OCI-LY7 (cell line): ENCODE results near the gene CCDC141. TPM values are rescaled to one million over a fixed set of nuclear protein-coding genes. Genes with fewer than 3 reads are reported as not detected.

Source experiments
- BruUV-seq: library from RNA; stranded (reverse); fragments of 400-500 nt; replicated peaks from 2 replicates; lab custom pipeline; 2021; lab: Mats Ljungman, UMichigan
- CTCF ChIA-PET: fragments of 300-600 bp; sonication (Branson Sonifier 250); formaldehyde crosslinking; loops from one replicate; lab custom pipeline; 2022; ENCODE audit warnings: antibody characterized with exemption; ENCODE audit not compliant: unreplicated experiment; lab: Charles Lee
- POLR2A ChIA-PET: fragments of 300-600 bp; sonication (Branson Sonifier 250); formaldehyde crosslinking; loops from one replicate; lab custom pipeline; 2022; ENCODE audit warnings: antibody characterized with exemption; lab: Charles Lee
- DNase-seq: peaks from one replicate; pipeline ENCODE4 v3.0.0-alpha.2; 2015; ENCODE audit warnings: low spot score
- H2AFZ ChIP-seq: fragments of 200-600 bp; sonication (generic), shearing (Covaris generic); 2 replicates; pipeline ENCODE4 v1.6.1; 2014; ENCODE audit warnings: mild to moderate bottlenecking, antibody characterized with exemption, low read length, moderate library complexity
- H3K27ac ChIP-seq: fragments of 200-600 bp; sonication (generic); 2 replicates; pipeline ENCODE4 v1.5.1; 2014; ENCODE audit warnings: mixed run types, low read depth, mild to moderate bottlenecking, moderate library complexity, low read length, inconsistent platforms; ENCODE audit not compliant: poor library complexity, severe bottlenecking
- H3K36me3 ChIP-seq: fragments of 200-600 bp; sonication (generic); 2 replicates; pipeline ENCODE4 v1.6.1; 2014; ENCODE audit warnings: mild to moderate bottlenecking, antibody characterized with exemption, low read length, moderate library complexity, mixed read lengths; ENCODE audit not compliant: insufficient read depth
- H3K4me1 ChIP-seq: fragments of 200-600 bp; sonication (generic); 2 replicates; pipeline ENCODE4 v1.5.1; 2014; ENCODE audit warnings: mild to moderate bottlenecking, low read length; ENCODE audit not compliant: insufficient read depth, poor library complexity, severe bottlenecking
- H3K4me2 ChIP-seq: fragments of 200-600 bp; sonication (generic); 2 replicates; pipeline ENCODE4 v1.6.1; 2014; ENCODE audit warnings: mild to moderate bottlenecking, low read length
- H3K4me3 ChIP-seq: fragments of 200-600 bp; sonication (generic); 2 replicates; pipeline ENCODE4 v1.5.1; 2014; ENCODE audit warnings: mild to moderate bottlenecking, low read depth, low read length; ENCODE audit not compliant: poor library complexity, severe bottlenecking
- H3K79me2 ChIP-seq: fragments of 200-600 bp; sonication (generic); 2 replicates; pipeline ENCODE4 v1.6.1; 2016; ENCODE audit warnings: low read depth, mild to moderate bottlenecking, low read length, moderate library complexity, mixed read lengths; ENCODE audit not compliant: insufficient read depth
- H3K9me2 ChIP-seq: fragments of 200-600 bp; sonication (generic); 2 replicates; pipeline ENCODE4 v1.6.1; 2016; ENCODE audit warnings: mild to moderate bottlenecking, low read length, mixed read lengths; ENCODE audit not compliant: insufficient read depth
- H3K9me3 ChIP-seq: fragments of 200-600 bp; sonication (generic); 2 replicates; pipeline ENCODE4 v1.6.1; 2014; ENCODE audit warnings: mild to moderate bottlenecking, mixed run types, low read length, mixed read lengths
- H4K20me1 ChIP-seq: fragments of 200-600 bp; sonication (generic); 2 replicates; pipeline ENCODE4 v1.6.1; 2014; ENCODE audit warnings: mild to moderate bottlenecking, antibody characterized with exemption, low read length, moderate library complexity, mixed read lengths; ENCODE audit not compliant: insufficient read depth
- EZH2phosphoT487 ChIP-seq: fragments of 200-600 bp; sonication (generic); IDR thresholded peaks from 2 replicates; pipeline ENCODE4 v1.6.1; 2018; ENCODE audit warnings: low read depth, borderline replicate concordance, mild to moderate bottlenecking, mixed run types, antibody characterized with exemption, low read length, moderate library complexity, mixed read lengths
- intact Hi-C: fragments of 100-400 bp; cut with micrococcal nuclease; formaldehyde crosslinking; loops from one replicate; pipeline ENCODE4 v1.10.0; 2022; ENCODE audit not compliant: unreplicated experiment
- total RNA-seq, 2 experiments: library from RNA; depleted of rRNA in 1 of 2; stranded (reverse); fragments of >200 nt in 1 of 2; shearing (Covaris generic) in 1 of 2; gene quantifications; 2 replicates each; pipeline ENCODE4 v1.2.3, GENCODE V29; 2014 to 2022
- TF ChIP-seq, protein P1 (sequence below): fragments of 200-600 bp; sonication (generic); conservative IDR thresholded peaks from 2 replicates; pipeline ENCODE4 v1.5.1; 2014; ENCODE audit warnings: mild to moderate bottlenecking, antibody characterized with exemption, low read length, moderate library complexity, mixed read lengths

The CCDC141 gene
- total RNA-seq, 2 experiments from 2014 or later = 0.32 TPM; not detected in 1

DNA sequence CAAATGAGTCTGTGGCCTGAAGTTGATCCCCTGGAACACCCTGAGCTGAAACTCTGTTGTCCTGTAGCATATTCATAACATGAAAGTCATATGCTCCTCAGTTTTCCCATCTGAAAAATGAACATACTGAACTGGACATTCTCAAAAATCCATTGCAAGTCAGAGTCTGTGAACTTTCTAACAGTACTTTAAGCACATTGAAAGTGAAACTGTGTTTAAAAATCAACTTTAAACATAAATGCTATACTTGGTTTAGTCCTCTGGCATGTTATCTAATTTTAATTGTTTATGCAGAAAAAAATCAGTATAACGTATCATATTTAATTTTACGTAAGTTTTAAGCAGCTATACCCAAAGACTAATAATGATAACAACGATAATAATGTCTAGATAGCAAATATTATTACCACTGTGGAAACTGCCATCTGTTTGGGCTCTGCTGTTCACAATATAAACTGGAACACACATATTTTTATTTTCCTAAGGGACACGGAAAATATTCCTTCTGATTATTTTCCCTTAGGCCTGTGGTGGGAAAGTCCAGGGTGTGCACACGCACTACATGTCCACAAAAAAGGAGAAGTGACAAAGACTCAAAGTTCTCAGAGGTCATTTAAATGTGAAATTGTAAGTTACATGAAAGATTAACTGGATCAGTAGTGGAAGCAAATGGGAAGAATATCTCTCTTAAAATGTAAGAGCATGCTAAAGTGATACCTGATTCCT lies 186.6 kb downstream of the CCDC141 start:
- H2AFZ ChIP-seq = no peak overlapping the region
- no peaks in the 10 kb centered on the region for H3K9me2 ChIP-seq
- no peak overlapping the region for H3K4me3 ChIP-seq
- no peak for DNase-seq
- H3K9me3 ChIP-seq = no peaks in the 10 kb centered on the region
- BruUV-seq = no TSS peak
- no peaks in the 10 kb centered on the region for H3K36me3 ChIP-seq
- CTCF ChIA-PET = no interaction called here
- no peak overlapping the region for H3K4me2 ChIP-seq
- POLR2A ChIA-PET = interaction anchor here (0.7 kb wide), 1 partner anchor 35 kb away, joined by 3 read pairs; no protein-coding TSS in a partner anchor
- H3K79me2 ChIP-seq = no peaks in the 10 kb centered on the region
- intact Hi-C loops = no loop called here
- TF ChIP-seq, protein P1, sequence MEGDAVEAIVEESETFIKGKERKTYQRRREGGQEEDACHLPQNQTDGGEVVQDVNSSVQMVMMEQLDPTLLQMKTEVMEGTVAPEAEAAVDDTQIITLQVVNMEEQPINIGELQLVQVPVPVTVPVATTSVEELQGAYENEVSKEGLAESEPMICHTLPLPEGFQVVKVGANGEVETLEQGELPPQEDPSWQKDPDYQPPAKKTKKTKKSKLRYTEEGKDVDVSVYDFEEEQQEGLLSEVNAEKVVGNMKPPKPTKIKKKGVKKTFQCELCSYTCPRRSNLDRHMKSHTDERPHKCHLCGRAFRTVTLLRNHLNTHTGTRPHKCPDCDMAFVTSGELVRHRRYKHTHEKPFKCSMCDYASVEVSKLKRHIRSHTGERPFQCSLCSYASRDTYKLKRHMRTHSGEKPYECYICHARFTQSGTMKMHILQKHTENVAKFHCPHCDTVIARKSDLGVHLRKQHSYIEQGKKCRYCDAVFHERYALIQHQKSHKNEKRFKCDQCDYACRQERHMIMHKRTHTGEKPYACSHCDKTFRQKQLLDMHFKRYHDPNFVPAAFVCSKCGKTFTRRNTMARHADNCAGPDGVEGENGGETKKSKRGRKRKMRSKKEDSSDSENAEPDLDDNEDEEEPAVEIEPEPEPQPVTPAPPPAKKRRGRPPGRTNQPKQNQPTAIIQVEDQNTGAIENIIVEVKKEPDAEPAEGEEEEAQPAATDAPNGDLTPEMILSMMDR = no peak
- TF ChIP-seq EZH2phosphoT487 = no peak
- H4K20me1 ChIP-seq = no peaks in the 10 kb centered on the region
- no peak overlapping the region for H3K27ac ChIP-seq
- H3K4me1 ChIP-seq = no peaks in the 10 kb centered on the region

GRCh38 chr2:178860551-178860950 lies 189.4 kb downstream of the CCDC141 start:
- no peak for DNase-seq
- Histone ChIP-seq H3K4me3 (no peak overlapping the region), H3K79me2 (no peaks in the 10 kb centered on the region), H3K9me3 (no peaks in the 10 kb centered on the region), H3K9me2 (no peaks in the 10 kb centered on the region), H3K27ac (no peak overlapping the region), H4K20me1 (no peaks in the 10 kb centered on the region), H3K4me2 (no peak overlapping the region), H3K4me1 (no peaks in the 10 kb centered on the region), H3K36me3 (no peaks in the 10 kb centered on the region), H2AFZ (no peak overlapping the region)
- no TSS peak for BruUV-seq
- ChIA-PET CTCF (no interaction called here), POLR2A (no interaction called here)
- intact Hi-C loops = no loop called here
- TF ChIP-seq EZH2phosphoT487 = no peak
- TF ChIP-seq, protein P1 = no peak

DNA sequence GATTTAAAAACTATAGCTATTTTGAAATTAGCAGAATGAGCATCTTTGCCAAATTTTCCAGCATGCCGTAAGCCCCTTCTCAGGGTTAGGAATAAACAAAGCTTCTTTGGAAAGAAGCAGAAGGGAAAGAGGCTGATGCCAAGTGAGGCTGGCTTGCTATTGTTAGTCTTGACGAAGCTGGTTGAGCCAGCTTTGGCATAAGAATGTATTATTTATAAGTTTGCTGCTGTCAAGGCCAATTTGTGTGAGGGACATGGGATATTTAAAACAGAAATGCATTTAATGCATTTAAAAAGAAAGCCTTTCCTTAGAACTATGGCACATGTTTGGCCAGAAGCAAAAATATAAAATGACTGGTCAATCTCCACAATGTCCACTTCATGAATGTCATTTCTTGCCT lies 190.2 kb downstream of the CCDC141 start:
- H3K4me3 ChIP-seq = no peak overlapping the region
- H3K9me3 ChIP-seq = no peaks in the 10 kb centered on the region
- POLR2A ChIA-PET = interaction anchor here (0.6 kb wide), 3 partner anchors 8 to 161 kb away, joined by 3 to 4 read pairs (median 3); no protein-coding TSS in a partner anchor
- no peak overlapping the region for H3K4me2 ChIP-seq
- no TSS peak for BruUV-seq
- H3K4me1 ChIP-seq = no peaks in the 10 kb centered on the region
- CTCF ChIA-PET = no interaction called here
- no peaks in the 10 kb centered on the region for H3K79me2 ChIP-seq
- H3K36me3 ChIP-seq = no peaks in the 10 kb centered on the region
- DNase-seq = no peak
- H4K20me1 ChIP-seq = no peaks in the 10 kb centered on the region
- intact Hi-C loops = no loop called here
- no peak overlapping the region for H2AFZ ChIP-seq
- H3K9me2 ChIP-seq = no peaks in the 10 kb centered on the region
- no peak overlapping the region for H3K27ac ChIP-seq
- TF ChIP-seq EZH2phosphoT487 = no peak
- TF ChIP-seq, protein P1 = no peak
